Astrocyte (in vitro differentiated cells and primary cell): Measurements from ENCODE around the gene NPHP4. TPM values are rescaled to one million over a fixed set of nuclear protein-coding genes. Genes with fewer than 3 reads are reported as not detected.

Experiments used
- DNase-seq: peaks from one replicate; pipeline ENCODE4 v3.0.0-alpha.2; 2010; ENCODE audit warnings: low read depth
- FAIRE-seq: peaks from 2 replicates; lab custom pipeline; 2011; peaks lifted over from hg19 to GRCh38; lab: Jason Lieb, UNC
- H2AFZ ChIP-seq: 2 replicates; pipeline ENCODE4 v1.6.0; 2012; ENCODE audit warnings: low read depth, low read length, inconsistent platforms
- H3K27ac ChIP-seq: 2 replicates; pipeline ENCODE4 v1.5.1; 2011; ENCODE audit warnings: low read depth, low read length, inconsistent platforms
- H3K27me3 ChIP-seq: 2 replicates; pipeline ENCODE4 v1.6.0; 2011; ENCODE audit warnings: low read length, inconsistent platforms; ENCODE audit not compliant: insufficient read depth
- H3K36me3 ChIP-seq: 2 replicates; pipeline ENCODE4 v1.5.1; 2011; ENCODE audit warnings: low read length, inconsistent platforms; ENCODE audit not compliant: insufficient read depth
- H3K4me1 ChIP-seq: 2 replicates; pipeline ENCODE4 v1.5.1; 2011; ENCODE audit warnings: low read length, inconsistent platforms; ENCODE audit not compliant: insufficient read depth
- H3K4me2 ChIP-seq: 2 replicates; pipeline ENCODE4 v1.6.0; 2012; ENCODE audit warnings: low read length, inconsistent platforms
- H3K4me3 ChIP-seq: 2 replicates; pipeline ENCODE4 v1.5.1; 2011; ENCODE audit warnings: low read depth, mild to moderate bottlenecking, low read length, inconsistent platforms; ENCODE audit not compliant: insufficient read depth
- H3K79me2 ChIP-seq: 2 replicates; pipeline ENCODE4 v1.6.0; 2012; ENCODE audit warnings: mild to moderate bottlenecking, low read length, inconsistent platforms; ENCODE audit not compliant: insufficient read depth
- H3K9ac ChIP-seq: 2 replicates; pipeline ENCODE4 v1.6.0; 2012; ENCODE audit warnings: mild to moderate bottlenecking, low read length, inconsistent platforms
- H3K9me3 ChIP-seq: 2 replicates; pipeline ENCODE4 v1.5.1; 2012; ENCODE audit warnings: low read depth, mild to moderate bottlenecking, low read length, inconsistent platforms; ENCODE audit not compliant: insufficient read depth
- H4K20me1 ChIP-seq: 2 replicates; pipeline ENCODE4 v1.6.0; 2012; ENCODE audit warnings: low read length, inconsistent platforms; ENCODE audit not compliant: insufficient read depth
- H3K27ac Mint-ChIP-seq: one replicate; pipeline ENCODE4 v1.8.0; 2021; ENCODE audit warnings: mild to moderate bottlenecking, mixed read lengths; ENCODE audit not compliant: unreplicated experiment
- H3K27me3 Mint-ChIP-seq: one replicate; pipeline ENCODE4 v1.8.0; 2021; ENCODE audit warnings: low read depth, mixed read lengths; ENCODE audit not compliant: unreplicated experiment
- H3K36me3 Mint-ChIP-seq: one replicate; pipeline ENCODE4 v1.8.0; 2021; ENCODE audit warnings: low read depth, mixed read lengths; ENCODE audit not compliant: unreplicated experiment
- H3K4me1 Mint-ChIP-seq: one replicate; pipeline ENCODE4 v1.8.0; 2021; ENCODE audit warnings: low read depth, mixed read lengths; ENCODE audit not compliant: unreplicated experiment
- H3K4me3 Mint-ChIP-seq: one replicate; pipeline ENCODE4 v1.8.0; 2021; ENCODE audit warnings: mild to moderate bottlenecking, moderate library complexity, mixed read lengths; ENCODE audit not compliant: unreplicated experiment
- H3K9me3 Mint-ChIP-seq: one replicate; pipeline ENCODE4 v1.8.0; 2021; ENCODE audit warnings: mild to moderate bottlenecking, mixed read lengths; ENCODE audit not compliant: unreplicated experiment
- EZH2 ChIP-seq: IDR thresholded peaks from 2 replicates; pipeline ENCODE4 v1.6.1; 2012; ENCODE audit warnings: mild to moderate bottlenecking, low read length, inconsistent platforms; ENCODE audit not compliant: insufficient read depth
- total RNA-seq: library from RNA; stranded (reverse); gene quantifications from 2 replicates; pipeline ENCODE4 v1.2.1, GENCODE V29; 2021
- TF ChIP-seq, protein P1 (sequence below): IDR thresholded peaks from 2 replicates; pipeline ENCODE4 v1.5.1; 2011; ENCODE audit warnings: low read depth, mild to moderate bottlenecking, inconsistent platforms, low read length, moderate library complexity; ENCODE audit not compliant: insufficient read depth

The NPHP4 gene
- total RNA-seq, 1 donor from 2014 or later = 8.4 TPM

- Mint-ChIP-seq H3K36me3 (peaks cover 11% of the 10 kb centered on the region), H3K9me3 (peaks cover 3% of the 10 kb centered on the region), H3K4me1 (peaks cover 5% of the 10 kb centered on the region), H3K27me3 (no peaks in the 10 kb centered on the region), H3K4me3 (no peak overlapping the region), H3K27ac (no peak overlapping the region)
- TF ChIP-seq, protein P1, sequence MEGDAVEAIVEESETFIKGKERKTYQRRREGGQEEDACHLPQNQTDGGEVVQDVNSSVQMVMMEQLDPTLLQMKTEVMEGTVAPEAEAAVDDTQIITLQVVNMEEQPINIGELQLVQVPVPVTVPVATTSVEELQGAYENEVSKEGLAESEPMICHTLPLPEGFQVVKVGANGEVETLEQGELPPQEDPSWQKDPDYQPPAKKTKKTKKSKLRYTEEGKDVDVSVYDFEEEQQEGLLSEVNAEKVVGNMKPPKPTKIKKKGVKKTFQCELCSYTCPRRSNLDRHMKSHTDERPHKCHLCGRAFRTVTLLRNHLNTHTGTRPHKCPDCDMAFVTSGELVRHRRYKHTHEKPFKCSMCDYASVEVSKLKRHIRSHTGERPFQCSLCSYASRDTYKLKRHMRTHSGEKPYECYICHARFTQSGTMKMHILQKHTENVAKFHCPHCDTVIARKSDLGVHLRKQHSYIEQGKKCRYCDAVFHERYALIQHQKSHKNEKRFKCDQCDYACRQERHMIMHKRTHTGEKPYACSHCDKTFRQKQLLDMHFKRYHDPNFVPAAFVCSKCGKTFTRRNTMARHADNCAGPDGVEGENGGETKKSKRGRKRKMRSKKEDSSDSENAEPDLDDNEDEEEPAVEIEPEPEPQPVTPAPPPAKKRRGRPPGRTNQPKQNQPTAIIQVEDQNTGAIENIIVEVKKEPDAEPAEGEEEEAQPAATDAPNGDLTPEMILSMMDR = no peak
- no peak for TF ChIP-seq EZH2
- H3K9me3 ChIP-seq = no peaks in the 10 kb centered on the region
- no peak overlapping the region for H3K9ac ChIP-seq
- no peaks in the 10 kb centered on the region for H3K4me1 ChIP-seq
- no peak overlapping the region for H3K4me2 ChIP-seq
- DNase-seq (no peak), FAIRE-seq (no peak)
- no peaks in the 10 kb centered on the region for H3K27me3 ChIP-seq
- no peaks in the 10 kb centered on the region for H4K20me1 ChIP-seq
- H2AFZ ChIP-seq = no peak overlapping the region
- no peak overlapping the region for H3K4me3 ChIP-seq
- H3K79me2 ChIP-seq = no peaks in the 10 kb centered on the region
- H3K27ac ChIP-seq = no peak overlapping the region
- no peaks in the 10 kb centered on the region for H3K36me3 ChIP-seq
Observed at GRCh38 chr1:5892329-5892728, 99.9 kb downstream of the NPHP4 start.

DNA sequence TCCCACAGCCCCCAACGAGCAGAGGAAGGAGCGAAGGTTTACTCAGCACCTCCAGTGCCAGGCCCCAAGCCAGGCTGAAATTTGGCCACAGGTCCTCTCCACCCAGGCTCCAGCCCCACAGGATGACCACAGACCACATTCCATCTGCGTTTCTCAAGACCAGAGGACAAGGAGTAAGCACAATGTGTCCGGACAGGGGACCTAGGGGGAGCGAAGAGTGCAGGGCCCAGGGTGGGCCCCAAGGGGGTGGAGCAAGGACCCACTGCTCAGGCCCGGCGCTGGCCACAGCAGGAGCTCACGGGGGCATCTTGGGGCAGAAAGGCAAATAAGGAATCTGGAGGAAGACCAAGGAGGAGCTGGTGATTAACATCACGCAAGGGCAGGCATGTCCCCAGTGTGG, 100.5 kb downstream of the NPHP4 start:
- no peak overlapping the region for H3K4me3 ChIP-seq
- H3K9me3 Mint-ChIP-seq = peaks cover 3% of the 10 kb centered on the region
- H3K4me2 ChIP-seq = no peak overlapping the region
- H3K27me3 ChIP-seq = no peaks in the 10 kb centered on the region
- H3K4me1 ChIP-seq = no peaks in the 10 kb centered on the region
- no peaks in the 10 kb centered on the region for H3K9me3 ChIP-seq
- no peaks in the 10 kb centered on the region for H3K27me3 Mint-ChIP-seq
- FAIRE-seq (no peak), DNase-seq (peak; percentile 64)
- H3K36me3 Mint-ChIP-seq = peaks cover 11% of the 10 kb centered on the region
- no peak overlapping the region for H3K9ac ChIP-seq
- H3K27ac ChIP-seq = no peak overlapping the region
- H3K36me3 ChIP-seq = no peaks in the 10 kb centered on the region
- TF ChIP-seq, protein P1 = no peak
- no peak for TF ChIP-seq EZH2
- H3K4me1 Mint-ChIP-seq = peaks cover 2% of the 10 kb centered on the region
- no peaks in the 10 kb centered on the region for H4K20me1 ChIP-seq
- H3K79me2 ChIP-seq = no peaks in the 10 kb centered on the region
- no peak overlapping the region for H3K4me3 Mint-ChIP-seq
- no peak overlapping the region for H2AFZ ChIP-seq
- H3K27ac Mint-ChIP-seq = no peak overlapping the region

GRCh38 chr1:5891137-5891536, 101.1 kb downstream of the NPHP4 start:
- Mint-ChIP-seq H3K9me3 (peaks cover 3% of the 10 kb centered on the region), H3K27ac (no peak overlapping the region), H3K4me1 (peaks cover 2% of the 10 kb centered on the region), H3K36me3 (peaks cover 12% of the 10 kb centered on the region), H3K27me3 (no peaks in the 10 kb centered on the region), H3K4me3 (no peak overlapping the region)
- DNase-seq = no peak
- no peaks in the 10 kb centered on the region for H3K9me3 ChIP-seq
- no peak overlapping the region for H3K9ac ChIP-seq
- no peak overlapping the region for H3K4me2 ChIP-seq
- no peak overlapping the region for H2AFZ ChIP-seq
- no peak overlapping the region for H3K4me3 ChIP-seq
- TF ChIP-seq, protein P1 = no peak
- TF ChIP-seq EZH2 = no peak
- H3K27ac ChIP-seq = no peak overlapping the region
- no peaks in the 10 kb centered on the region for H4K20me1 ChIP-seq
- no peaks in the 10 kb centered on the region for H3K27me3 ChIP-seq
- FAIRE-seq = no peak
- no peaks in the 10 kb centered on the region for H3K79me2 ChIP-seq
- H3K36me3 ChIP-seq = no peaks in the 10 kb centered on the region
- no peaks in the 10 kb centered on the region for H3K4me1 ChIP-seq
